Fibroblast of lung (primary cell): Measurements from ENCODE around the gene SUMF2.

Experiments used
- CTCF ChIP-seq, 2 donors: IDR thresholded peaks in 1 of 2; conservative IDR thresholded peaks in 1 of 2; 1 replicate in 1 of 2; 2 replicates in 1 of 2; pipeline ENCODE4 v1.5.1; 2011 to 2012; ENCODE audit warnings: low read length in 2 of 2, control low read depth in 1 of 2, inconsistent platforms in 1 of 2, low read depth in 1 of 2, mild to moderate bottlenecking in 1 of 2
- EZH2 ChIP-seq: IDR thresholded peaks from 2 replicates; pipeline ENCODE4 v1.5.1; 2012; ENCODE audit warnings: low read length, control low read depth, mild to moderate bottlenecking; ENCODE audit errors: missing control alignments

- TF ChIP-seq CTCF (conservative IDR thresholded peaks at IDR 0.05 in 1 of 2, IDR thresholded peaks at IDR 0.05 in 1 of 2; ENCODE audit: low read depth in 1 of 2, low read length in 2 of 2) (no peak), EZH2 (no peak)
Observed at GRCh38 chr7:56030340-56030739, 33.7 kb upstream of the SUMF2 start.
